ENCODE measurements around the gene MYMK. TPM values are rescaled to one million over a fixed set of nuclear protein-coding genes. Genes with fewer than 3 reads are reported as not detected.

Gene MYMK
- total and polyA plus RNA-seq, 2 experiments from 2014 or later: 1.3 TPM; not detected in 1

GRCh38 chr9:133478851-133479711 is 45.7 kb downstream of the MYMK start, which contains the start of gene SLC2A6:
SLC2A6 (minus strand) TSS chr9:133479099; CDS start chr9:133479059, 40 bp downstream.
- 2% methylated on average over 81 of the region's 84 CpGs for WGBS (ENCODE audit: low lambda C conversion rate, missing lambda C conversion rate)
- H2AFZ ChIP-seq: peak within 1 kb of the TSS; percentile 93
- H3K9me2 ChIP-seq (replicated peaks; ENCODE audit: insufficient read depth): no peaks in the 10 kb centered on the region
- peaks cover 7% of the 10 kb centered on the region for H3K4me1 ChIP-seq (ENCODE audit: insufficient read depth)
- H3K79me2 ChIP-seq: no peaks in the 10 kb centered on the region
- peak; percentile 92 for DNase-seq (ENCODE audit: low spot score)
- no peaks in the 10 kb centered on the region for H4K20me1 ChIP-seq (ENCODE audit: insufficient read depth, poor library complexity, severe bottlenecking)
- peaks cover 4% of the 10 kb centered on the region for H3K27me3 ChIP-seq
- peak within 1 kb of the TSS; percentile 64 for H3K4me3 ChIP-seq
- TF ChIP-seq EZH2 (IDR thresholded peaks at IDR 0.05; ENCODE audit: borderline replicate concordance) (no peak), EZH2phosphoT487 (IDR thresholded peaks at IDR 0.05; ENCODE audit: low read depth, severe bottlenecking, unreplicated experiment) (no peak), CTCF (IDR thresholded peaks at IDR 0.05; ENCODE audit: poor library complexity) (no peak)
- no peak within 1 kb of the TSS for H3K27ac ChIP-seq
- no peaks in the 10 kb centered on the region for H3K9me3 ChIP-seq (ENCODE audit: low read depth)
- peak within 1 kb of the TSS; percentile 98 for H3K4me2 ChIP-seq
- no peaks in the 10 kb centered on the region for H3K36me3 ChIP-seq (replicated peaks; ENCODE audit: insufficient read depth, low read depth)

DNA sequence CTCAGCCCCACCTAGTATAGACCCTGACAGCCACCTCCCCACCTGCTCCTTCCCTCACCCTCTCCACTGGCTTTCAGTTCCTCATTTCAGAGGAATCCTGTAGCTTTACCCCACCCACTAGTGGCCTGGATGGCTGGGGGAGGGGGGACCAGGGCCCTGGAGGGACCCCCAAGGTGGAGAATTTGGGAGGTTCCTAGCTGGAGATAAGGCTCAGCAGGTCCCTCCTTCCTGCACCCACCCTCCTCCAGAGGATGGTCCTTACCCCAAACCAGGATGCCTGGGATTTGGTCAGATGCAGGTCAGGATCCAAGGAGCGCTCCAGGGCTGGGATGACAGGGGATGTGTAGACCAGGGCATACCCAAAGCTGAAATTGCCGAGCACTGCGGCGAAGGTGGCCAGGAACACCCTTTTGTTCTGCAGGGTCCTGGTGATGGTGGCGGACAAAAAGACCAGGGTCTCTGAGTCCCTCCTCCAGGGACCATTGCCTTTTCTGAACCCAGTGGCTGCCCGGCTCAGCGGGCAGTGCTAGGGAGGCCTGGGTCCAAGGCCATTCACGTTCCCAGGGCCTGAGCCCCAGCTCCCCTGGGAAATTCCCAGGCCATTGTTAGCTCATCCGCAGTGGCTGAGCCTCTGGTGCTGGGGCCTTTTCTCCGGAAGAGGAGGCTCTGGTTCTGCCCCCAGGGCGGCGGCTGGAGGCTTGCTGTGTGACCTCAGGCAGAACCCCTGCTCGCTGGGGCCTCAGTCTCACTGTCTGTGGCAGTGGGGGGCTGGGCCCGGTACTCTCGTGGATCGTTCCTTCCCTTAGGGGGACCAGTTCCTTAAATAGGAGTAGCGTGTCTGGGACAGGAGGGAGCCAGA is 46.5 kb downstream of the MYMK start:
- H3K4me3 ChIP-seq: peak overlapping the region; percentile 64
- H4K20me1 ChIP-seq (ENCODE audit: insufficient read depth, poor library complexity, severe bottlenecking): no peaks in the 10 kb centered on the region
- DNase-seq (ENCODE audit: low spot score): peak; percentile 58
- H2AFZ ChIP-seq: peak overlapping the region; percentile 93
- peak overlapping the region; percentile 98 for H3K4me2 ChIP-seq
- 45% methylated on average over 16 of the region's 17 CpGs for WGBS (ENCODE audit: low lambda C conversion rate, missing lambda C conversion rate)
- H3K27me3 ChIP-seq: peaks cover 4% of the 10 kb centered on the region
- TF ChIP-seq CTCF (IDR thresholded peaks at IDR 0.05; ENCODE audit: poor library complexity): no peak
- no peak for TF ChIP-seq EZH2 (IDR thresholded peaks at IDR 0.05; ENCODE audit: borderline replicate concordance)
- TF ChIP-seq EZH2phosphoT487 (IDR thresholded peaks at IDR 0.05; ENCODE audit: low read depth, severe bottlenecking, unreplicated experiment): no peak
- H3K9me2 ChIP-seq (replicated peaks; ENCODE audit: insufficient read depth): no peaks in the 10 kb centered on the region
- H3K36me3 ChIP-seq (replicated peaks; ENCODE audit: insufficient read depth, low read depth): no peaks in the 10 kb centered on the region
- peaks cover 7% of the 10 kb centered on the region for H3K4me1 ChIP-seq (ENCODE audit: insufficient read depth)
- no peaks in the 10 kb centered on the region for H3K79me2 ChIP-seq
- H3K9me3 ChIP-seq (ENCODE audit: low read depth): no peaks in the 10 kb centered on the region
- no peak overlapping the region for H3K27ac ChIP-seq

GRCh38 chr9:133477461-133477860 is 47.3 kb downstream of the MYMK start:
- Histone ChIP-seq H3K79me2 (no peaks in the 10 kb centered on the region), H3K36me3 (replicated peaks; ENCODE audit: insufficient read depth, low read depth) (no peaks in the 10 kb centered on the region), H3K27me3 (peaks cover 4% of the 10 kb centered on the region), H3K4me1 (ENCODE audit: insufficient read depth) (peaks cover 7% of the 10 kb centered on the region), H4K20me1 (ENCODE audit: insufficient read depth, poor library complexity, severe bottlenecking) (no peaks in the 10 kb centered on the region), H2AFZ (no peak overlapping the region), H3K9me3 (ENCODE audit: low read depth) (no peaks in the 10 kb centered on the region), H3K27ac (no peak overlapping the region), H3K4me3 (no peak overlapping the region), H3K9me2 (replicated peaks; ENCODE audit: insufficient read depth) (no peaks in the 10 kb centered on the region), H3K4me2 (no peak overlapping the region)
- no peak for DNase-seq (ENCODE audit: low spot score)
- TF ChIP-seq CTCF (IDR thresholded peaks at IDR 0.05; ENCODE audit: poor library complexity): no peak
- no peak for TF ChIP-seq EZH2phosphoT487 (IDR thresholded peaks at IDR 0.05; ENCODE audit: low read depth, severe bottlenecking, unreplicated experiment)
- no peak for TF ChIP-seq EZH2 (IDR thresholded peaks at IDR 0.05; ENCODE audit: borderline replicate concordance)
- WGBS (ENCODE audit: low lambda C conversion rate, missing lambda C conversion rate): 91% methylated on average over 4 of the region's 4 CpGs

Data from hepatocyte (in vitro differentiated cells).